ENCODE data around the gene FAM117B.

The FAM117B gene

GRCh38 chr2:202624133-202624532 lies 10.6 kb upstream of the FAM117B start:
- TF ChIP-seq SP1 (IDR thresholded peaks at IDR 0.05) (no peak), PKNOX1 (IDR thresholded peaks at IDR 0.05) (no peak), NFRKB (IDR thresholded peaks at IDR 0.05) (no peak), HDGF (IDR thresholded peaks at IDR 0.05; ENCODE audit: borderline replicate concordance) (no peak), FOXK2 (IDR thresholded peaks at IDR 0.05) (no peak), FOXA1 (IDR thresholded peaks at IDR 0.05) (no peak), CTBP1 (IDR thresholded peaks at IDR 0.05; ENCODE audit: borderline replicate concordance) (no peak), ARNT (IDR thresholded peaks at IDR 0.05) (no peak), LEF1 (IDR thresholded peaks at IDR 0.05; ENCODE audit: borderline replicate concordance) (no peak)
- DNase-seq (ENCODE audit: extremely low spot score): no peak
- ChIA-PET POLR2A (no interaction called here), CTCF (interaction anchor here (0.6 kb wide), 1 partner anchor 72 kb away, joined by 3 read pairs; no protein-coding TSS in a partner anchor)

- TF ChIP-seq FOXM1 (IDR thresholded peaks at IDR 0.05; ENCODE audit: borderline replicate concordance) (no peak), ZNF384 (IDR thresholded peaks at IDR 0.05) (no peak), BHLHE40 (IDR thresholded peaks at IDR 0.05; ENCODE audit: borderline replicate concordance) (no peak), HDGF (IDR thresholded peaks at IDR 0.05; ENCODE audit: borderline replicate concordance) (no peak), ARNT (IDR thresholded peaks at IDR 0.05) (no peak), FOXA1 (IDR thresholded peaks at IDR 0.05) (no peak), NFRKB (IDR thresholded peaks at IDR 0.05) (no peak), PKNOX1 (IDR thresholded peaks at IDR 0.05) (no peak), CTBP1 (IDR thresholded peaks at IDR 0.05; ENCODE audit: borderline replicate concordance) (no peak), TARDBP (IDR thresholded peaks at IDR 0.05) (no peak), SUZ12 (IDR thresholded peaks at IDR 0.05) (no peak), LEF1 (IDR thresholded peaks at IDR 0.05; ENCODE audit: borderline replicate concordance) (no peak), ELF4 (IDR thresholded peaks at IDR 0.05) (no peak), L3MBTL2 (conservative IDR thresholded peaks at IDR 0.05) (no peak), SP1 (IDR thresholded peaks at IDR 0.05) (no peak)
- ChIA-PET POLR2A (no interaction called here), CTCF (no interaction called here)
- DNase-seq (ENCODE audit: extremely low spot score): no peak
These were observed 7.7 kb upstream of the FAM117B start for GRCh38 chr2:202627042-202627441.

GRCh38 chr2:202628646-202629198 lies 6.0 kb upstream of the FAM117B start:
- CTCF ChIA-PET: no interaction called here
- POLR2A ChIA-PET: no interaction called here
- no peak for DNase-seq (ENCODE audit: extremely low spot score)
- no peak for TF ChIP-seq ZNF384 (IDR thresholded peaks at IDR 0.05)
- no peak for TF ChIP-seq CTBP1 (IDR thresholded peaks at IDR 0.05; ENCODE audit: borderline replicate concordance)
- TF ChIP-seq SUZ12 (IDR thresholded peaks at IDR 0.05): no peak
- TF ChIP-seq SP1 (IDR thresholded peaks at IDR 0.05): no peak
- no peak for TF ChIP-seq NFRKB (IDR thresholded peaks at IDR 0.05)
- no peak for TF ChIP-seq PKNOX1 (IDR thresholded peaks at IDR 0.05)
- TF ChIP-seq ARNT (IDR thresholded peaks at IDR 0.05): no peak
- no peak for TF ChIP-seq ELF4 (IDR thresholded peaks at IDR 0.05)
- no peak for TF ChIP-seq L3MBTL2 (conservative IDR thresholded peaks at IDR 0.05)
- no peak for TF ChIP-seq TARDBP (IDR thresholded peaks at IDR 0.05)
- TF ChIP-seq FOXK2 (IDR thresholded peaks at IDR 0.05): no peak
- no peak for TF ChIP-seq BHLHE40 (IDR thresholded peaks at IDR 0.05; ENCODE audit: borderline replicate concordance)
- no peak for TF ChIP-seq HDGF (IDR thresholded peaks at IDR 0.05; ENCODE audit: borderline replicate concordance)
- TF ChIP-seq FOXM1 (IDR thresholded peaks at IDR 0.05; ENCODE audit: borderline replicate concordance): no peak
- no peak for TF ChIP-seq FOXA1 (IDR thresholded peaks at IDR 0.05)
- TF ChIP-seq LEF1 (IDR thresholded peaks at IDR 0.05; ENCODE audit: borderline replicate concordance): no peak

GRCh38 chr2:202632682-202633290 lies 2.0 kb upstream of the FAM117B start:
- TF ChIP-seq L3MBTL2 (conservative IDR thresholded peaks at IDR 0.05) (no peak), HDGF (IDR thresholded peaks at IDR 0.05; ENCODE audit: borderline replicate concordance) (no peak), CTBP1 (IDR thresholded peaks at IDR 0.05; ENCODE audit: borderline replicate concordance) (no peak), BHLHE40 (IDR thresholded peaks at IDR 0.05; ENCODE audit: borderline replicate concordance) (no peak), ARNT (IDR thresholded peaks at IDR 0.05) (no peak), SUZ12 (IDR thresholded peaks at IDR 0.05) (no peak)
- CTCF ChIA-PET: no interaction called here
- no peak for DNase-seq (ENCODE audit: extremely low spot score)
- POLR2A ChIA-PET: no interaction called here

- TF ChIP-seq NFRKB (IDR thresholded peaks at IDR 0.05) (no peak), TARDBP (IDR thresholded peaks at IDR 0.05) (no peak), ZNF384 (IDR thresholded peaks at IDR 0.05) (no peak), BHLHE40 (IDR thresholded peaks at IDR 0.05; ENCODE audit: borderline replicate concordance) (no peak)
- ChIA-PET POLR2A (no interaction called here), CTCF (no interaction called here)
- DNase-seq (ENCODE audit: extremely low spot score): no peak
These were observed 1.3 kb upstream of the FAM117B start for GRCh38 chr2:202633470-202633869.

GRCh38 chr2:202635428-202636212 lies 851 bp downstream of the FAM117B start:
- ChIA-PET CTCF (interaction anchor here (0.7 kb wide), 1 partner anchor 960 kb away, joined by 3 read pairs; no protein-coding TSS in a partner anchor), POLR2A (interaction anchor here (0.6 to 1.8 kb wide), 7 partner anchors 21 to 236 kb away, joined by 3 to 6 read pairs (median 3); partner anchors contain the start of gene ICA1L)
- TF ChIP-seq TARDBP (IDR thresholded peaks at IDR 0.05) (peak; percentile 49; the same call in 1 of the 2 replicates), PKNOX1 (IDR thresholded peaks at IDR 0.05) (no peak), ARNT (IDR thresholded peaks at IDR 0.05) (0 out of 2 replicates have a peak, but pooled peaks have one; percentile 13)
- DNase-seq (ENCODE audit: extremely low spot score): peak; percentile 86

Measured in HEK293T (cell line).